ENCODE measurements around the gene GOSR1.
"Not testable (repeated sequence)": the region's sequence is repeated elsewhere in the genome, so short reads cannot be mapped to it uniquely, and the experiment has no call there.

The GOSR1 gene

GRCh38 chr17:30575648-30576325 is 98.6 kb downstream of the GOSR1 start:
- not testable (repeated sequence) for DNase-seq (ENCODE audit: low spot score)

DNA sequence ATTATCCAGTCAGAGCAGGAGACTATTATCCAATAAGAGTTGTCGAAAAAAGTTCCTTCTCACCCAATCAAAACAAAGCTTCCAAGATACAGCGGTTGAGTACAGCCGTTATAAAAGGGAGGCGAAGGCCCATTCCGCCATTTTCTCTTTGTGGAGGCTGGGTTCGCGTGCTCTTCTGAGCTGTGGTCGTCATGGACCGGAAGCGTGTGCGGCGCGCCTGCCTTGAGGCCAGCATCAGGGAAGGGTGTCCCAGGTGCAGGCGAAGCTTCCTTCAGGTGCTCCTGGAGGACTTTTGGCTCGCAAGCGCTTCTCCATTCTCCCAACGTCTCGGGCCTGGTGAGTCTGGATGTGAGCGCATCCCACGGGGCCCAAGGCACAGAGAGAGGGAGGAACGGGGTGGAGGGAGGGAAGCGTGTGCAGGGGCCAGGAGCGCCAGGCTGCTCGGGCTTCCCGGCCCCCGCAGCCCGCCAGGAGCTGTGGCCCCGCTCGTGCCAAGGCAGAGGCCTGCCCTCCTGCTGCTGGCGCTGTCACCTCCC is 99.2 kb downstream of the GOSR1 start:
- DNase-seq (ENCODE audit: low spot score), result no peak
